AG08396 (cell line): ENCODE data around the gene BACH1.

Experiments
- DNase-seq: peaks from one replicate; pipeline ENCODE4 v3.0.0; 2012; ENCODE audit warnings: low spot score, mixed read lengths

BACH1 gene

GRCh38 chr21:29382030-29382654, 83.4 kb downstream of the BACH1 start:
- peak; percentile 45 for DNase-seq

- DNase-seq = no peak
These were observed 86.1 kb downstream of the BACH1 start for GRCh38 chr21:29384683-29385359.

GRCh38 chr21:29385934-29386520, 87.3 kb downstream of the BACH1 start:
- no peak for DNase-seq

GRCh38 chr21:29386803-29387202, 88.1 kb downstream of the BACH1 start:
- DNase-seq = no peak

GRCh38 chr21:29387598-29387997, 88.9 kb downstream of the BACH1 start:
- DNase-seq = no peak

- no peak for DNase-seq
These were observed 90.4 kb downstream of the BACH1 start for GRCh38 chr21:29389136-29389535.

- no peak for DNase-seq
These were observed 92.1 kb downstream of the BACH1 start for GRCh38 chr21:29390778-29391177.

- no peak for DNase-seq
These were observed 95.3 kb downstream of the BACH1 start for GRCh38 chr21:29394051-29394450.
